Measurements from ENCODE around the gene ROBO4.
A peak's percentile ranks its signal among the peaks of the same experiment; 100 is the strongest.

The ROBO4 gene

DNA sequence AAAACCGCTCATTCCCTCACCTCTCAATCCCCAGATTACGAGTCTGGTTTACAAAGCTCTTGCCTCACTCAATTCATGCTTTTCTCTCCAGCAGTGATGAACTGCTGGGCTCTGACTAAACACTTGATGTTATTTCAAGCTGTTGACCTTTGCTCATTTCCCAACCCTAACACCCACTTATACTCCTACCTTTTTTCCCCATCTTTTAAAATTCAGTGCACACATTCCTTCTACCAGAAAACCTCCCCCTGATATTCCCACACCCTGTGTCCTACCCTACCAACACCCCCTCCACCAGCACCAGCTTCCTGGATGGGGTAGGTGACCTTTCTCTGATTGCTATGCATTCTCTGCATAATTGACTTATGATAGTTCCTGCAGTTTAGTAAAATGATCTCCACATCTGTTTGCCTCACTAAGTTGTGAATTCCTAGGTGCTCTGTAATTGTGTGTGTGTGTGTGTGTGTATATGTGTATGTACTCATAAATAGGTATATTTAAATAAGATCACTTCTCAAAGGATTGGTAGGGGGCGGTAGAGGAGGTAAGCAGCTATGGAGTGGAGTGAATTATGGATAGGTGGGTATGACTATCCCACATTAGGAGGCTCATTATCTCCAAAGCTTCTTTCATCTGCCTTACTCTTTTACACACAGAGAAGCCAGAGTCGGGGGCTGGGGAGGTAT lies 37.3 kb upstream of the ROBO4 start:
- Histone ChIP-seq H3K27me3 (replicated peaks in 2 of 5; ENCODE audit: control insufficient read depth in 4 of 5, insufficient read depth in 5 of 5, low read length in 4 of 5) (peaks cover 0 to 6% (median 3%) of the 10 kb centered on the region in 5 experiments), H3K36me3 (ENCODE audit: control insufficient read depth in 4 of 4, insufficient read depth in 4 of 4, low read length in 3 of 4) (no peaks in the 10 kb centered on the region), H3K4me3 (ENCODE audit: control insufficient read depth in 1 of 7, extremely low read depth in 1 of 7, insufficient read depth in 4 of 7, low read depth in 2 of 7, low read length in 6 of 7) (no peak overlapping the region), H3K9me3 (ENCODE audit: control extremely low read depth in 1 of 5, control insufficient read depth in 4 of 5, insufficient read depth in 2 of 5, low read depth in 1 of 5, low read length in 4 of 5) (no peaks in the 10 kb centered on the region), H3K27ac (ENCODE audit: insufficient read depth in 1 of 2, low read depth in 1 of 2, low read length in 2 of 2, poor library complexity in 1 of 2, severe bottlenecking in 2 of 2) (no peak overlapping the region), H3K4me1 (ENCODE audit: control extremely low read depth in 1 of 4, control insufficient read depth in 4 of 4, insufficient read depth in 4 of 4, low read length in 3 of 4) (no peaks in the 10 kb centered on the region)
- DNase-seq = no peak
- CTCF ChIA-PET = interaction anchor here (0.7 to 2.2 kb wide), 6 partner anchors 10 to 422 kb away, joined by 3 to 6 read pairs (median 3); no protein-coding TSS in a partner anchor
- 85% methylated on average over 2 of the region's 4 CpGs for WGBS (ENCODE audit: insufficient coverage)
- POLR2A ChIA-PET = no interaction called here

DNA sequence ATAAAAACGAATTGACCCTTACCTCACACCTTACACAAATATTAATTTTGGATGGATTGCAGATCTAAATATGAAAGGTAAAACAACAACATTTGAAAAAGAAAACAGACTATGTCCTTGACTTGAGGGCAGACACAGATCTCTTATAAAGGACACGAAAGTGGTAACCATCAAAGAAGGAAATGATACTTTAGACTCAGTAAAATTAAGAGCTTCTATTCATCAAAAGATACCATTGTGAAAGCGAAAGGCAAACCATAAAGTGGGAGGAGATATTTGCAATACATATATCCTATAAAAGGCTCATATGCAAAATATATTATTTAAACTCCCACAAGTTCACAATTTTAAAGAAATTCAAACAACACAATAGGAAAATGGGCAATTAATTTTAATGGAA lies 33.1 kb upstream of the ROBO4 start:
- H3K27me3 ChIP-seq (replicated peaks in 2 of 5; ENCODE audit: control insufficient read depth in 4 of 5, insufficient read depth in 5 of 5, low read length in 4 of 5) = peaks cover 0 to 6% (median 0%) of the 10 kb centered on the region in 5 experiments
- CTCF ChIA-PET = no interaction called here

DNA sequence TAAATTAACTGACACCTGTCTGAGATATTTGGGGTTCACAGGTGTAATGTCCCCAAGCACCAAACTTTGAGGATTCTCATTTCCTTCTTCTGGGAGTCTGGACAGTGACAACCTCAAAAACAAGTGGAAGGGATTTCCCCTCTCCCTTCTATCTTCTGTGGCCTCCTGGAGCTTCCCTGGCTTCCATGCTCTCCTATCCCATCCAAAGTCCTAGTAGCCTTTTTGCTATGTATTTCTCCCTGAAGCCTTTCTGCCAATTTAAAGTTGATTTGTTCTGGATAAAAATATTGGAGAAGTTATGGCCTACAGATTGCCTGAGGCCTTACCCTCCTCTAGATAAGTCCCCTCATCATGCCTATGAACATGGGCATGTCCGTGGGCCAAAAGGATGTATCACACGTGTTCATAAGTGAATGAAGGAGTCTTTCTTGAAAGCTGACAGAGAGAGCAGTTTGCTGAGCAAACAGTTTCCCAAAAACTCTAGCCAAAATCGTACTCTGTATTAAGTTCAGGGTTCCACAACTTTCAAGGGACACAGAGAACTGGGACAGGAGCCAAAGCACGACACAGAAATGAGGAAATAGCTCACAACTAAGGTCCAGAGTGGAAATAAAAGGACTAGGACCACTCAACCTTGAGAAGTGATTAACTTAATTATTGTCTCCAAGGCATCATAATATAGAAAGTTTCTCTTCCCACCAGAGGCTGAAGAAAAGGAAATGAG lies 31.4 kb upstream of the ROBO4 start:
- no peak for DNase-seq
- peaks cover 0 to 3% (median 0%) of the 10 kb centered on the region in 5 experiments for H3K27me3 ChIP-seq (replicated peaks in 2 of 5; ENCODE audit: control insufficient read depth in 4 of 5, insufficient read depth in 5 of 5, low read length in 4 of 5)
- POLR2A ChIA-PET = interaction anchor here (0.6 kb wide), 1 partner anchor 26 kb away, joined by 4 read pairs; no protein-coding TSS in a partner anchor
- no peaks in the 10 kb centered on the region for H3K36me3 ChIP-seq (ENCODE audit: control insufficient read depth in 4 of 4, insufficient read depth in 4 of 4, low read length in 3 of 4)
- no peaks in the 10 kb centered on the region for H3K9me3 ChIP-seq (ENCODE audit: control extremely low read depth in 1 of 5, control insufficient read depth in 4 of 5, insufficient read depth in 2 of 5, low read depth in 1 of 5, low read length in 4 of 5)
- no peak overlapping the region for H3K4me3 ChIP-seq (ENCODE audit: control insufficient read depth in 1 of 7, extremely low read depth in 1 of 7, insufficient read depth in 4 of 7, low read depth in 2 of 7, low read length in 6 of 7)
- H3K27ac ChIP-seq (ENCODE audit: insufficient read depth in 1 of 2, low read depth in 1 of 2, low read length in 2 of 2, poor library complexity in 1 of 2, severe bottlenecking in 2 of 2) = no peak overlapping the region
- no peaks in the 10 kb centered on the region for H3K4me1 ChIP-seq (ENCODE audit: control extremely low read depth in 1 of 4, control insufficient read depth in 4 of 4, insufficient read depth in 4 of 4, low read length in 3 of 4)
- WGBS (ENCODE audit: insufficient coverage) = 60% methylated on average over 3 of the region's 4 CpGs
- CTCF ChIA-PET = no interaction called here

More for the DNA sequence above, 33.1 kb upstream of the ROBO4 start:
- DNase-seq = no peak
- Histone ChIP-seq H3K4me3 (ENCODE audit: control insufficient read depth in 1 of 7, extremely low read depth in 1 of 7, insufficient read depth in 4 of 7, low read depth in 2 of 7, low read length in 6 of 7) (no peak overlapping the region), H3K36me3 (ENCODE audit: control insufficient read depth in 4 of 4, insufficient read depth in 4 of 4, low read length in 3 of 4) (no peaks in the 10 kb centered on the region), H3K4me1 (ENCODE audit: control extremely low read depth in 1 of 4, control insufficient read depth in 4 of 4, insufficient read depth in 4 of 4, low read length in 3 of 4) (no peaks in the 10 kb centered on the region), H3K27ac (ENCODE audit: insufficient read depth in 1 of 2, low read depth in 1 of 2, low read length in 2 of 2, poor library complexity in 1 of 2, severe bottlenecking in 2 of 2) (no peak overlapping the region), H3K9me3 (ENCODE audit: control extremely low read depth in 1 of 5, control insufficient read depth in 4 of 5, insufficient read depth in 2 of 5, low read depth in 1 of 5, low read length in 4 of 5) (no peaks in the 10 kb centered on the region)
- POLR2A ChIA-PET = no interaction called here
- WGBS (ENCODE audit: insufficient coverage) = no CpG with 5 or more reads among the region's 3 CpGs

DNA sequence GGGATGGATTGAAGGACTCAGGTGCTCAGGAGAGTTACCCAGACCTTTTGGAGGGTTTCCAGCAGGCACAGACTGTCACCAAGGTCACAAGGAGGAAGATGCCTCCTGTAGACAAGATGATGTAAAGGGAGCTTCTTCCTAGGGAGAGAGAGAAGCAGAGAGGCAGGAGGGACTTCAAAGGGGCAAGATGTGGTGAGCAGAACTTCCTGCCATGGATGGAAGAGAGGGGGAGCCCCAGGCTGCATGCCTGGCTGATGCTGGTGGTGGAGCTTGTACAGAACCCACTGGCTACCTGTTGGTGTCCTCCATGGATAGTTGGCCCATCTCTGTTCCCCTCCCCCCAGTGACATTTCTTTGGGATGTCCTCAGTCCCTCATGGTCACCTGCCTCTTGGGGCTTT lies 25.6 kb upstream of the ROBO4 start:
- CTCF ChIA-PET = interaction anchor here (1.5 to 4.7 kb wide), 2 partner anchors 12 to 25 kb away, joined by 3 to 19 read pairs; partner anchors contain the start of genes HEPACAM and ROBO4
- no peaks in the 10 kb centered on the region for H3K36me3 ChIP-seq (ENCODE audit: control insufficient read depth in 4 of 4, insufficient read depth in 4 of 4, low read length in 3 of 4)
- H3K27me3 ChIP-seq (replicated peaks in 2 of 5; ENCODE audit: control insufficient read depth in 4 of 5, insufficient read depth in 5 of 5, low read length in 4 of 5) = peaks cover 0 to 13% (median 9%) of the 10 kb centered on the region in 5 experiments
- POLR2A ChIA-PET = no interaction called here
- no peak overlapping the region for H3K4me3 ChIP-seq (ENCODE audit: control insufficient read depth in 1 of 7, extremely low read depth in 1 of 7, insufficient read depth in 4 of 7, low read depth in 2 of 7, low read length in 6 of 7)
- DNase-seq = no peak
- peaks cover 0 to 13% (median 11%) of the 10 kb centered on the region in 4 experiments for H3K4me1 ChIP-seq (ENCODE audit: control extremely low read depth in 1 of 4, control insufficient read depth in 4 of 4, insufficient read depth in 4 of 4, low read length in 3 of 4)
- peaks cover 0 to 3% (median 0%) of the 10 kb centered on the region in 5 experiments for H3K9me3 ChIP-seq (ENCODE audit: control extremely low read depth in 1 of 5, control insufficient read depth in 4 of 5, insufficient read depth in 2 of 5, low read depth in 1 of 5, low read length in 4 of 5)
- no peak overlapping the region for H3K27ac ChIP-seq (ENCODE audit: insufficient read depth in 1 of 2, low read depth in 1 of 2, low read length in 2 of 2, poor library complexity in 1 of 2, severe bottlenecking in 2 of 2)

DNA sequence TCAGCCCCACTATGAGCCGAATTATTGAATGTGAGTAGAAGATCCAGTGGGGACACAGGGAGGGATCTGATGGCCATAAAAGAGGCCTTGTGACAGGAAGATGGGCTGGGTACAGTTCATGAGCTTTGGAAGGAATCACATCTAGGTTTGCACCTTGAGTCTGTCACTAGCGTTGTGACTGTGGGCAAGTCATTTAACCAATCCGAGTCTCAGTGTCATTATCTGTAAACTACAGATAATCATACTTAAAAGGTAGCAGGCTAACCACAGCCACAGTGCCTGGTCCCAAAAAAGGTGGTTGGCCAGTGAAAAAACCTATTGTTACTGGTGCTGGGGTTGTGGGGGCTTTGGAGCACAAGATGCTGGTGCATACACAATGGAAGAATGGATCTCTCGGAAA lies 25.2 kb upstream of the ROBO4 start:
- ChIA-PET POLR2A (no interaction called here), CTCF (interaction anchor here (4.7 kb wide), 1 partner anchor 24 kb away, joined by 19 read pairs; the partner anchor contains the start of gene ROBO4)
- H3K4me1 ChIP-seq (ENCODE audit: control extremely low read depth in 1 of 4, control insufficient read depth in 4 of 4, insufficient read depth in 4 of 4, low read length in 3 of 4) = peaks cover 0 to 13% (median 11%) of the 10 kb centered on the region in 4 experiments
- H3K27me3 ChIP-seq (replicated peaks in 2 of 5; ENCODE audit: control insufficient read depth in 4 of 5, insufficient read depth in 5 of 5, low read length in 4 of 5) = peaks cover 0 to 13% (median 9%) of the 10 kb centered on the region in 5 experiments
- H3K27ac ChIP-seq (ENCODE audit: insufficient read depth in 1 of 2, low read depth in 1 of 2, low read length in 2 of 2, poor library complexity in 1 of 2, severe bottlenecking in 2 of 2) = no peak overlapping the region
- DNase-seq = peak in 1 of 3 donors; percentile 13
- H3K4me3 ChIP-seq (ENCODE audit: control insufficient read depth in 1 of 7, extremely low read depth in 1 of 7, insufficient read depth in 4 of 7, low read depth in 2 of 7, low read length in 6 of 7) = no peak overlapping the region
- 98% methylated on average over 4 of the region's 4 CpGs for WGBS (ENCODE audit: insufficient coverage)
- H3K36me3 ChIP-seq (ENCODE audit: control insufficient read depth in 4 of 4, insufficient read depth in 4 of 4, low read length in 3 of 4) = no peaks in the 10 kb centered on the region
- peaks cover 0 to 3% (median 0%) of the 10 kb centered on the region in 5 experiments for H3K9me3 ChIP-seq (ENCODE audit: control extremely low read depth in 1 of 5, control insufficient read depth in 4 of 5, insufficient read depth in 2 of 5, low read depth in 1 of 5, low read length in 4 of 5)

DNA sequence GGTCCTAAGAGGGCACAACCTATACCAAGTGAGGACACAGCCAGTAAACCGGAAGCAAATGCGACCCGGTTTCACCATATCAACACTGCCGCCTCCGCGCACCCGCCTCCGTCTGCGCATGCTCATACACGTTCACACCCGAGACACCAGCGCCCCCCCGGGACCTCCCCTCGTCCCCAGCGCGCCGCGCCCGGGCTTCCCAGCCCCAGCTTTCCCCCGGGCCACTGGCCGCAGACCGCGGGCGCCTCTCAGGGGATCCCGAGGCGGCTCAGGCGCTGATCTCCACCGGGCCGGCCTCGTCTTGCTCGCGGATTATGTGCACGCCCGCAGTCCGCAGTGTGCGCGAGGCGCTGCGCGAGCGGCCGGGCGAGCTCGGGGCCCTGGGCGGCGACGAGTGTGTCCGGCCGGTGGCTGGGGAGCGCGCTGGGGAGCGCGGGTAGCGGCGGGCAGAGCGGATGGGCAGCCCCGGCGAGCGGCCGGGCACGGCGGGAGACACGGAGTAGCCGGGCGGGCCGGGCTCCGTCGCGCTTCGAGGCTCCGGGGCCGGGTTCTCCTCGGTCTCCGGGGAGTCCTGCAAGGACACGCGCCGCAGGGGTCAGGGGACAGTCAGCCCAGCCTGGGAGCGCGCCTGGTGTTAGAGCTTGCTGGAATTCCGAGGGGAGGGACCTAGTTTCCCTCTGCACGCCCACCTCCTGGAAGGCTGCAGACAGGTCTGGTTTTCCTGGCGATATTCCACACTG lies 23.4 kb upstream of the ROBO4 start:
- Histone ChIP-seq H3K27me3 (replicated peaks in 2 of 5; ENCODE audit: control insufficient read depth in 4 of 5, insufficient read depth in 5 of 5, low read length in 4 of 5) (peaks cover 0 to 15% (median 9%) of the 10 kb centered on the region in 5 experiments), H3K4me1 (ENCODE audit: control extremely low read depth in 1 of 4, control insufficient read depth in 4 of 4, insufficient read depth in 4 of 4, low read length in 3 of 4) (peaks cover 0 to 13% (median 11%) of the 10 kb centered on the region in 4 experiments), H3K4me3 (ENCODE audit: control insufficient read depth in 1 of 7, extremely low read depth in 1 of 7, insufficient read depth in 4 of 7, low read depth in 2 of 7, low read length in 6 of 7) (peak overlapping the region in 5 of 7 experiments; percentile 7 to 65 (median 38)), H3K27ac (ENCODE audit: insufficient read depth in 1 of 2, low read depth in 1 of 2, low read length in 2 of 2, poor library complexity in 1 of 2, severe bottlenecking in 2 of 2) (no peak overlapping the region), H3K36me3 (ENCODE audit: control insufficient read depth in 4 of 4, insufficient read depth in 4 of 4, low read length in 3 of 4) (no peaks in the 10 kb centered on the region), H3K9me3 (ENCODE audit: control extremely low read depth in 1 of 5, control insufficient read depth in 4 of 5, insufficient read depth in 2 of 5, low read depth in 1 of 5, low read length in 4 of 5) (peaks cover 0 to 3% (median 0%) of the 10 kb centered on the region in 5 experiments)
- DNase-seq = peak; percentile 86 to 93 (median 92)
- ChIA-PET CTCF (interaction anchor here (1.0 to 4.7 kb wide), 3 partner anchors 17 to 45 kb away, joined by 3 to 19 read pairs (median 6); partner anchors contain the start of gene ROBO4), POLR2A (no interaction called here)
- WGBS (ENCODE audit: insufficient coverage) = 14% methylated on average over 74 of the region's 82 CpGs

All from common myeloid progenitor, CD34-positive (primary cell).